Stimulated activated CD8-positive, alpha-beta memory T cell treated with anti-CD3 and anti-CD28 coated beads, Interleukin-7, amount 100 ng/mL, for 48 hours (primary cell): Measurements from ENCODE around the gene PALS1.

Source experiments
- DNase-seq, 2 donors: peaks; one replicate each; pipeline ENCODE4 v3.0.0-alpha.2; 2020; ENCODE audit warnings: low read depth in 1 of 2; ENCODE audit errors: extremely low read depth in 1 of 2

PALS1 gene

GRCh38 chr14:67241411-67242167 is at the start of gene PALS1:
TSS of gene PALS1 (plus strand) at chr14:67241435. CDS start at chr14:67279171, 37,736 bp downstream.
- DNase-seq: peak in 1 of 2 donors; percentile 24

DNA sequence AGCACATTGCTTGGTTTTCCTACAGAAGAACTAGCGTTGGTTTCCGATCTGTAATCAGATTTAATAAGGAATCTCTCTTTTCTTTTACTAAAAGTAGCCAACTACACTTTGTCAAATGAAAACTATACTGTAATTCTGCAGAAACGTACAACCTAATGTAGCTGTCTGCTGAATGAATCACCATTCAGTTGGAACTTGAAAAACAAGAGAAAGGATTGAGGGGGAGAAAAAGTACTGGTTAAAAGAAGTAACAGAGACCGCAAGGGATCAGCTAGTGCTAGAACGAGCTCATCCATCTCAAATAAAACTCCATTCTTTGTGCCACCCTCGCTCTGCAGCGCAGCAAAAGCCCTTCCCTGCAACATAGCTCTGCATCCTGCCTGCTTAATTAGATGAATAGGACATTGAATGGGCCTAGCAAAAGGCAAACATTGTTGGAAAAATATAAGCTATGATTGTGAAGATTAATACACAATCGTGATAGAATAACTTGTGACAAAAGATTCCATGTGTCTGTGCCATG is 49.4 kb upstream of the PALS1 start:
- DNase-seq: no peak

- DNase-seq: no peak
Measured at GRCh38 chr14:67192366-67192765, 48.9 kb upstream of the PALS1 start.

DNA sequence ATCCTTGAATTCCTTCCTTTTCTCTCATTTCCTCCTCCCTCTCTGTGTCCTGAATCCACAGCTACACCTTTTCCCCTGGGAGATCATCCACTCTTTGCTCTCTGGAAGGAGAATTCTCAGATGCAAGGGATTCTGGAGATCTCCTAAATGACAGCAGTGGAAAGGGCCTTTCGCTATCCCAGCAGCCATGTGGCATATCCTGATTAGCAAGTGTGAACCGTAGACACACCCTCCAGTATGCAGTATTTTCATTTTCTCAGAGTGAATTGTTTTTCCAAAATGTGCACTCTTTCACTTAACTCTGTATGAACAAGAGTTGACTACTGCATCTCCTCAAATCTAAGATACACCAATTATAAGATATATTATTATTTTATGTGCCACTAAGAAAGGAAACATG is 46.0 kb upstream of the PALS1 start:
- no peak for DNase-seq

GRCh38 chr14:67199016-67199415 is 42.2 kb upstream of the PALS1 start:
- DNase-seq: no peak

DNA sequence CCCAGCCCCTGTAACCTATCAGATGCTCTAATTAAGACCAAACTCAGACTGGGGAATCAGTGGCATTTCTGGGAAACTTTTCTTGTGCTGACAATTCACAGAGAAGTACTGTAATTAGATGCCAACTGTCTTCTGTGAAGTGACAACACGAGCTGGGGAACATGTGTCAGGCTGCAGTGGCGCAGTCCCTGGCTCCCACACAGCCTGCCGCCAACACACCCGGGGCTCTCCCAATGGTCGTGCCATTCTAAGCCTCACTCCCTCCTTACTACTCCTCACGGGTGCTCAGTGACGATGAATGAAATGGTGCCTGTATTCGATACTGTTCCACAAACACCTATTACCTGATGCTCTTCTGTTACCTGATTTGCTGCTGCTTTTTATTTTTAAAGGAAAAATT is 33.4 kb upstream of the PALS1 start:
- no peak for DNase-seq

- no peak for DNase-seq
Measured at GRCh38 chr14:67218126-67218525, 23.1 kb upstream of the PALS1 start.

GRCh38 chr14:67221248-67221981 is 19.8 kb upstream of the PALS1 start:
- DNase-seq: no peak

DNA sequence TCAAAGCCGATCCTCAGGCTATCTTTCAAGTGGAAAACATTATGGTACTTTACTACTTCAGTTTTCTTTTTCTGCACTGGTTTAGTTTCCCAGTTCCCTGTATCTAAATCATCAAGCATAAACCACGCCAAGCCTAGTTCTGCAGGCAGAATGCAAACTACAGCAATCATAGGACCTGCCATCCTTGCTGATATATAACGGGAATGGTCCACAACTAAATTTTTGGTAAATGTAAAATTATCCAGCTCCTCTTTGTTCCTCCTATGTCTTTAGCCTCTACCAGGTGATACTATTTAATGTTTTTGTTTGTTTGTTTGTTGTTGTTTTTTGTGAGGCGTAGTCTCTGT is 19.3 kb upstream of the PALS1 start:
- DNase-seq: no peak

DNA sequence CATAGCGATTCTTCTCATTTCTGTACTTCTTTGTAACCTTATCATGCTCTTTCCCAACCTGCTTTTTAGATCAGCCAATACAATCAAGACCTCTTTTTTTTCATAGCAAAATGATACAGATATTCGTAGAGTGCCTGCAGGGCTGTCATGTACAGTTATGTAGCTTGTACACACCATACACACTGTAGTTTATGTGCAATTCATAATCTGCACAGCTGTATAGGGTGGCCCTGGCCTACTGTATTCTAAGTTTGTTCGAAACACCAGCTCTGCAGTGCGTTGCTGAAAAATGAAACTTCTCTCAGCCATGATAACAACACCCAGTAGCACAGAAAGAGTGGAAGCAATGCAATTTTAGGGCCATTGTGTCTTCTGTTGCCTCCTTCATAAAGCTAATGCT is 15.7 kb upstream of the PALS1 start:
- no peak for DNase-seq

- DNase-seq: no peak
Measured at GRCh38 chr14:67228325-67228984, 12.8 kb upstream of the PALS1 start.

- no peak for DNase-seq
Measured at GRCh38 chr14:67232066-67232465, 9.2 kb upstream of the PALS1 start.

DNA sequence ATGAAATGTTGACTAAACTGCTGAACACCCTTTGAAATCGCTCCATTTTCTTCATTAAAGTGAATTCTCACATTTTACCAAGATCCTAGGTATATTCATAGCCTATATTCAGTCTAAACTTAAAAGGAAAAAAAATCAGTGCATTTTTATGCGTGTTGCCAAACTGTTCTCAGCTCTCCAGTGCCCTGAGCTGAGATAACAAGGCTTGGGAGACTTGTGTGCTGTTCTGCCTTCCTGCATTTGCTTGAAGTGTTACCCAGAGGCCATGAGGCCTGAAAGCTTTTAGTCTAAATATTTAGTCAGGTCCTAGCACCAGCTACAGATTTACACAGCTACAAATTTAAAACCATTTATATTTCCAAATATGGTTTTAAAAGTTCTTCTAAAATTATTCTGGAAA is 8.6 kb upstream of the PALS1 start:
- no peak for DNase-seq

- DNase-seq: no peak
Measured at GRCh38 chr14:67237591-67237990, 3.6 kb upstream of the PALS1 start.

DNA sequence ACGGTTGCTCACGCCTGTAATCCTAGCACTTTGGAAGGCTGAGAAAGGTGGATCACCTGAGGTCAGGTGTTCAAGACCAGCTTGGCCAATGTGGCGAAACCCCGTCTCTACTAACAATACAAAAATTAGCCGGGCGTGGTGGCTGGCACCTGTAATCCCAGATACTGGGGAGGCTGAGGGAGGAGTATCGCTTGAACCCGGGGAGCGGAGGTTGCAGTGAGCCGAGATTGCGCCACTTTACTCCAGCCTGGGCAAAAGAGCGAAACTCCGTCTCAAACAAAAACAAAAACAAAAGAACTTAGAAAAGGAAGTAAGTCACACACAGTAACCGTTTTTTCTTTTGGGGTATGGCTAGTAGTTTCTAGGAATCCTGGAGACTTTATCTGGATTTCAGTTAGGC is 1.7 kb upstream of the PALS1 start:
- no peak for DNase-seq

DNA sequence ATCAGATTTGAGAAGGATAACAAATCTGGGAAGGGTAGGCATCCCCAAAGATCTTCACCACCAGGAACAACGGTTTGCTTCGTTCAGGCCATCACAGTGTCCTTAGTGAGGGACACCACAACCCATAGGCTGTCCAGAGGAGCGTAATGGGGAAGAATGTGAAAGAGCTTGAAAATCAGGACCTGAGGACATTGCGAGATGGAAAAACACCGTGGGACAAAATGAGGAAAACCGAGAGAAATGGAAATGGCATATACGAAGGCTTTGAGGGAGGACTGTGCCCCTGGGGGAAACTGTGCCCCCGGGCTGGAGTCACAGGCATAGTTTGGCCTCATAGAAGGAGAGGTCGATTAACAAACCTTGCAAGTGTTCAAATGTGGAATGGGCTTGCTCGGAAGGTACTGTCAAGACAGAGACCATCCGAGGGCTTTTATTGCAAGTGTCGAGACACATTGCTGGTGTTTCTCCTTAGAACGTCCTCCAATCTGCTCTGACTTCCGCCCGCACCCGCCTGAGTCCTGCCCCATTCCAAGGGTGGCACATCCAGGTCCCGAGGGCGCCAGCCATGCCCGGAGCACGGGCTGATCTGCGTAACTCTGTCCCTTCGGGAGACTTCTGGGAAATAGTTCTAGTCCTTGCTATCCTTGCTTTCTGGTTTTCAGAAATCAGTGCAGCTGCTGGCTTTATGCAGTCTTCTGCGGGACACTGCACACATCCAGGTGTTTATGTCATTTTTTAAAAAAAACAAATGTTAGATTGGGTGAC is 885 bp upstream of the PALS1 start:
- peak in 1 of 2 donors; percentile 8 for DNase-seq

- DNase-seq: peak; percentile 89 to 91
Measured at GRCh38 chr14:67240978-67241410, 241 bp upstream of the PALS1 start.

DNA sequence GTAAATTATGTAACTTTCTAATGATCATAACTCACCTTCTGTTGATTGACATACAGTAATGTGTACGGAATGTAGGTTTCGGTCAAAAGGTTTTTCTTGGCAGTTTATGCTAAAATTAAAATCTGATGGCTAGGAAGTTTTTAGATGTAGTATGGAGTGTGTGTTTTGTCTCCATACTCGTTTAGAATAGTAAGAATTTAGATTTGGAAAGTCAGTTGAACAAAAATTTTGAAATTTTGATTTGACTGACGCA is 859 bp downstream of the PALS1 start:
- no peak for DNase-seq

DNA sequence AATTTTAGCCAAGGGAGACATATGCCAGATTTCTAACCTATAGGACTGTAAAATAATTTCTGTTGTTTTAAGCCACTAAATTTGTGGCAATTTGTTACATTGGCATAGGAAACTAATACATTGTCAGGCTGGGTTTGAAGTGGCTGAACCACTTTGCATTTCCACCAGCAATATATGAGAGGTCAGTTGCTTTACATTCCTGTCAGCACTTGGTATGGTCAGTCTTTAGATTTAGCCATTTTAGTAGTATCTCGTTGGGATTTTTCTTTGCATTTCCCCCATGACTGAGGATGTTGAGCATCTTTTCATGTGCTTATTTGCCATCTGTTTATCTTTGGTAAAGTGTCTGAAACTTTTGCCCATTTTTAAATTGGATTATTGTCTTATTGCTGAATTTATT is 3.9 kb downstream of the PALS1 start:
- no peak for DNase-seq

DNA sequence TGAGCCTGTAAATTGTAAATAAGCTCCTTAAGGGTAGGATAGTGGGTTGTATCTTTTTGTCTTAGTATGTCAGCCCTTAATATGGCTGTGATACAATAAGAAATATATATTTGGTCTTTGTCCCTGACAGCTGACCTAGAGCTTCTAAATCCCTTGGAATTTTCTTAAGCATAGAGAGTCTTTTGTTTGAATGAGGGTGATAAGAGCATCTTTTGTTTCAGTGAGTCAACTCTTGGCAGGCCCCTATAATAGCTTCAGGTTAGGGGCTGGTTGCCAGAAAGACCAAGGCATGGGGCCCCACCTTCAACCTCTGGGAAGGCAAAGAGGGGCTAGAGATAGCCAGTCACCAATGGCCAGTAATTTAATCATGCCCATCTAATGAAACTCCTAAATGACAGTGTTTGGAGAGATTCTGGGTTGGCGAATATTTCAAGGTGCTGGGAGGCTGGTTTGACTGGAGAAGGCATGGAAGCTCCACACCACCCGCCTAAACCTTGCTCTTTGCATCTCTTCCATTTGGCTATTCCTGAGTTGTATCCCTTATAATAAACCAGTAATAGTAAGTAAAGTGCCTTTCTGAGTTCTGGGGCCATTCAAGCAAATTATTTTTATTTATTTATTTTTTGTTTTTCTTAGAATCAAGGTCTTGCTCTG is 10.5 kb downstream of the PALS1 start:
- no peak for DNase-seq
